Transverse colon (tissue), 4 donors: ENCODE results near the gene SYTL5. TPM values are rescaled to one million over a fixed set of nuclear protein-coding genes. Genes with fewer than 3 reads are reported as not detected.

ENCODE experiments used
- DNase-seq: peaks from one replicate; pipeline ENCODE4 v3.0.0-alpha.2; 2019
- H3K27ac ChIP-seq, 4 donors: fragments of 200-600 bp; sonication (generic); 2 replicates each; pipeline ENCODE4 v1.5.1; 2016 to 2018; ENCODE audit warnings: inconsistent platforms in 4 of 4
- H3K27me3 ChIP-seq: fragments of 200-600 bp; sonication (generic); 2 replicates; pipeline ENCODE4 v1.5.1; 2017; ENCODE audit warnings: inconsistent platforms
- H3K36me3 ChIP-seq, 4 donors: fragments of 200-600 bp; sonication (generic); 2 replicates each; pipeline ENCODE4 v1.5.1; 2017 to 2019; ENCODE audit warnings: inconsistent platforms in 4 of 4
- H3K4me1 ChIP-seq, 4 donors: fragments of 200-600 bp; sonication (generic); 2 replicates each; pipeline ENCODE4 v1.5.1; 2017 to 2020; ENCODE audit warnings: inconsistent platforms in 4 of 4
- H3K4me3 ChIP-seq, 4 donors: fragments of 200-600 bp; sonication (generic); 1 replicate in 1 of 4; 2 replicates in 3 of 4; pipeline versions ENCODE4 v1.5.1 to v1.6.1; 2017 to 2019; ENCODE audit warnings: inconsistent platforms in 4 of 4
- H3K9me3 ChIP-seq, 2 donors: fragments of 200-600 bp; sonication (generic); 2 replicates each; pipeline ENCODE4 v1.5.1; 2017 to 2019; ENCODE audit warnings: inconsistent platforms in 2 of 2
- EP300 ChIP-seq: sonication (generic); formaldehyde crosslinking; IDR thresholded peaks from one replicate; pipeline ENCODE4 v1.6.1; 2017; ENCODE audit warnings: antibody characterized with exemption, low read depth
- POLR2A ChIP-seq: fragments of 450-650 bp; IDR thresholded peaks from one replicate; pipeline ENCODE4 v1.6.1; 2016; ENCODE audit warnings: antibody characterized with exemption, mild to moderate bottlenecking, moderate library complexity
- POLR2AphosphoS5 ChIP-seq, 3 donors: sonication (generic); formaldehyde crosslinking; IDR thresholded peaks; one replicate each; pipeline ENCODE4 v1.6.1; 2016; ENCODE audit warnings: antibody characterized with exemption in 3 of 3
- WGBS, 2 donors: methylation state at CpG; one replicate each; pipeline ENCODE4 v1.1.5; 2018; ENCODE audit warnings: low coverage in 1 of 2; 5-methylcytosine and 5-hydroxymethylcytosine counted together
- in situ Hi-C, 4 donors: fragments of 200-750 bp; cut with MboI; loops; one replicate each; pipeline versions ENCODE4 v1.15.0 to v1.15.1; 2017; ENCODE audit warnings: low sequenced_read_pairs in 3 of 4, low pct_ligation_motif_present in 1 of 4, low pct_unique_long_range_greater_than_20kb in 1 of 4
- intact Hi-C: fragments of 100-400 bp; cut with DNase I; formaldehyde crosslinking; loops from one replicate; pipeline ENCODE4 v1.15.1; 2023; ENCODE audit warnings: low total_unique reads
- total RNA-seq, 4 donors: library from RNA; depleted of rRNA; stranded (reverse); fragments of >200 nt; gene quantifications; one replicate each; pipeline ENCODE4 v1.1.0, GENCODE V29; 2016
- TF ChIP-seq, protein P1 (sequence below), 5 experiments: fragments of 200-600 bp in 3 of 5; fragments of 450-650 bp in 2 of 5; sonication (generic) in 3 of 5; IDR thresholded peaks; 1 replicate in 2 of 5; 2 replicates in 3 of 5; pipeline ENCODE4 v1.5.1; 2016 to 2017; ENCODE audit warnings: antibody characterized with exemption in 5 of 5, inconsistent platforms in 3 of 5, mild to moderate bottlenecking in 2 of 5, moderate library complexity in 1 of 5

SYTL5 gene
- total RNA-seq, 4 donors from 2014 or later: 0.60 to 8.1 (median 5.5) TPM

- in situ Hi-C loops: loop anchor here in 2 of 4 donors (10.0 to 25.0 kb wide), 2 partner anchors 228 to 240 kb away; no protein-coding TSS in a partner anchor
- TF ChIP-seq, protein P1, sequence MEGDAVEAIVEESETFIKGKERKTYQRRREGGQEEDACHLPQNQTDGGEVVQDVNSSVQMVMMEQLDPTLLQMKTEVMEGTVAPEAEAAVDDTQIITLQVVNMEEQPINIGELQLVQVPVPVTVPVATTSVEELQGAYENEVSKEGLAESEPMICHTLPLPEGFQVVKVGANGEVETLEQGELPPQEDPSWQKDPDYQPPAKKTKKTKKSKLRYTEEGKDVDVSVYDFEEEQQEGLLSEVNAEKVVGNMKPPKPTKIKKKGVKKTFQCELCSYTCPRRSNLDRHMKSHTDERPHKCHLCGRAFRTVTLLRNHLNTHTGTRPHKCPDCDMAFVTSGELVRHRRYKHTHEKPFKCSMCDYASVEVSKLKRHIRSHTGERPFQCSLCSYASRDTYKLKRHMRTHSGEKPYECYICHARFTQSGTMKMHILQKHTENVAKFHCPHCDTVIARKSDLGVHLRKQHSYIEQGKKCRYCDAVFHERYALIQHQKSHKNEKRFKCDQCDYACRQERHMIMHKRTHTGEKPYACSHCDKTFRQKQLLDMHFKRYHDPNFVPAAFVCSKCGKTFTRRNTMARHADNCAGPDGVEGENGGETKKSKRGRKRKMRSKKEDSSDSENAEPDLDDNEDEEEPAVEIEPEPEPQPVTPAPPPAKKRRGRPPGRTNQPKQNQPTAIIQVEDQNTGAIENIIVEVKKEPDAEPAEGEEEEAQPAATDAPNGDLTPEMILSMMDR (IDR thresholded peaks at IDR 0.05): no peak
- TF ChIP-seq POLR2AphosphoS5 (IDR thresholded peaks at IDR 0.05) (no peak), EP300 (no peak), POLR2A (no peak)
These were observed 158.7 kb downstream of the SYTL5 start for GRCh38 chrX:38165023-38165422.

DNA sequence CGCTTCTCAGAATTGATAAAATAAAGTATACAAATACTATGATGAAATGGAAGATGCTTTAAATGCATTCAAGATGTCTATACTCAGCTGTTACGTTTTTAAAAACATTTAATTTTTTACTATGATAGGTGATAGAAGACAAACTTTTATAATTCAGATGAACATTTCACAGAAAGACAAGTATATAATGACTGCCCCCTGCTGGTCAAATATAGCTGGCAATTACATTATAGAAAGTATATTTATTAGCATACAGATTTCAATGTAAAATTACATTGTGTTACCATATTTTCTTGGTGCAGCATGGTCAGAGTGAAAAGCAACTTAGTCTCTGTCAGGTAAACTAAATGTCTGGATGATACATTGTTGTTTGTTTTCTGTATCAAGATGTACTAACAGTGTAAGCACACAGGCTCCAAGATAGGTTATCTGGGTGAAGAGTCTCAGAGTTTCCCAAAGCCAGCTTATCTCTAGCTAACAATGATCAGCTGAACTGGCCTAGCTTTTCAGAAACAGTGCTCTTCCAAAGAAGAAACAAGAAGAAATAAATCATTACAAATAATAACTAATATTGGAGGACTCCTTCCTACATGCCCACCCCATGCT lies 160.2 kb downstream of the SYTL5 start:
- Histone ChIP-seq H3K27me3 (no peaks in the 10 kb centered on the region), H3K4me1 (no peaks in the 10 kb centered on the region), H3K36me3 (no peaks in the 10 kb centered on the region), H3K4me3 (no peak overlapping the region), H3K27ac (no peak overlapping the region), H3K9me3 (no peaks in the 10 kb centered on the region)
- intact Hi-C loops: no loop called here
- DNase-seq: no peak
- in situ Hi-C loops: loop anchor here in 2 of 4 donors (10.0 to 25.0 kb wide), 2 partner anchors 229 to 242 kb away; no protein-coding TSS in a partner anchor
- TF ChIP-seq, protein P1 (IDR thresholded peaks at IDR 0.05): peak; percentile 52 to 60 (median 54)
- no peak for TF ChIP-seq POLR2A
- no peak for TF ChIP-seq EP300
- TF ChIP-seq POLR2AphosphoS5 (IDR thresholded peaks at IDR 0.05): no peak
- 42 to 50% methylated on average over 2 of the region's 2 CpGs for WGBS, 2 donors

More at GRCh38 chrX:38165023-38165422, 158.7 kb downstream of the SYTL5 start:
- intact Hi-C loops: no loop called here
- no peak overlapping the region for H3K27ac ChIP-seq
- WGBS, 2 donors: 58% methylated on average over 1 of the region's 1 CpG; no CpG with 5 or more reads in 1 of the 2 donors
- no peaks in the 10 kb centered on the region for H3K36me3 ChIP-seq
- no peak overlapping the region for H3K4me3 ChIP-seq
- no peak for DNase-seq
- H3K27me3 ChIP-seq: no peaks in the 10 kb centered on the region
- H3K4me1 ChIP-seq: no peaks in the 10 kb centered on the region
- H3K9me3 ChIP-seq: no peaks in the 10 kb centered on the region

DNA sequence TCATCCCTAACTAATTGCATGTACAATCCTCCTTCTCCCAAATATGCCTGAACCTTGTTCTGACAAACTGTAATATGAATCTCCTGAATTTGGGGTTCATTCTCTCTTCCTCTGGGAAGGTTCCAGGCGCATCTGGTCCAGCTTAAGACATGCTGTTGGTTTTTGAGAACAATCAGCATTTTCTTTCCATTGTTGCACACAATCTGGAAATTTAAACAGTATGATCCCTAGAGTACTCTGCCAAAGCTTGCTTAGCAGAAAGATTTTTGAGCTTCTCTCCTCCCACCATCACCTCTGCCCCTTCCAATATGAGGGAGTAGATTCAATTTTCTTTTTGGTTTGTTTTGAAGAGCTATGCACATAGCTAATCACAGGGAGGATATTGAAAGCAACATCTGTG lies 164.2 kb downstream of the SYTL5 start:
- in situ Hi-C loops: loop anchor here in 3 of 4 donors (10.0 to 25.0 kb wide), 2 partner anchors 233 to 246 kb away; no protein-coding TSS in a partner anchor
- Histone ChIP-seq H3K27me3 (no peaks in the 10 kb centered on the region), H3K9me3 (no peaks in the 10 kb centered on the region), H3K27ac (no peak overlapping the region), H3K4me1 (no peaks in the 10 kb centered on the region), H3K36me3 (no peaks in the 10 kb centered on the region), H3K4me3 (no peak overlapping the region)
- TF ChIP-seq POLR2AphosphoS5 (IDR thresholded peaks at IDR 0.05): no peak
- TF ChIP-seq EP300: no peak
- TF ChIP-seq, protein P1 (IDR thresholded peaks at IDR 0.05): no peak
- no peak for TF ChIP-seq POLR2A
- DNase-seq: no peak
- intact Hi-C loops: no loop called here
- WGBS, 2 donors: 80% methylated on average over 1 of the region's 1 CpG

- 63% methylated on average over 3 of the region's 3 CpGs; no CpG with 5 or more reads in 1 of the 2 donors for WGBS, 2 donors
- Histone ChIP-seq H3K27me3 (no peaks in the 10 kb centered on the region), H3K9me3 (no peaks in the 10 kb centered on the region), H3K36me3 (no peaks in the 10 kb centered on the region), H3K4me3 (no peak overlapping the region), H3K4me1 (no peaks in the 10 kb centered on the region), H3K27ac (no peak overlapping the region)
- in situ Hi-C loops (loop anchor here in 3 of 4 donors (10.0 to 25.0 kb wide), 2 partner anchors 235 to 248 kb away; no protein-coding TSS in a partner anchor), intact Hi-C loops (no loop called here)
- TF ChIP-seq POLR2A: no peak
- TF ChIP-seq, protein P1 (IDR thresholded peaks at IDR 0.05): no peak
- TF ChIP-seq EP300: no peak
- no peak for TF ChIP-seq POLR2AphosphoS5 (IDR thresholded peaks at IDR 0.05)
- no peak for DNase-seq
These were observed 166.2 kb downstream of the SYTL5 start for GRCh38 chrX:38172596-38172995.
